Cardiac fibroblast (primary cell): ENCODE measurements around the gene SERPINF2.
"Not testable (repeated sequence)": the region's sequence is repeated elsewhere in the genome, so short reads cannot be mapped to it uniquely, and the experiment has no call there.

Experiments
- DNase-seq, 2 donors: peaks; one replicate each; pipeline versions ENCODE4 v3.0.0 to v3.0.0-alpha.2; 2010; ENCODE audit warnings: low read depth in 2 of 2
- H3K4me3 ChIP-seq, 2 donors: replicated peaks in 1 of 2; 1 replicate in 1 of 2; 2 replicates in 1 of 2; pipeline ENCODE4 v1.5.1; 2011; ENCODE audit warnings: low read depth in 2 of 2, low read length in 2 of 2, mild to moderate bottlenecking in 2 of 2, moderate library complexity in 1 of 2
- TF ChIP-seq, protein P1 (sequence below): IDR thresholded peaks from one replicate; pipeline ENCODE4 v1.5.1; 2011; ENCODE audit warnings: low read depth, mild to moderate bottlenecking, low read length, inconsistent platforms

The SERPINF2 gene

DNA sequence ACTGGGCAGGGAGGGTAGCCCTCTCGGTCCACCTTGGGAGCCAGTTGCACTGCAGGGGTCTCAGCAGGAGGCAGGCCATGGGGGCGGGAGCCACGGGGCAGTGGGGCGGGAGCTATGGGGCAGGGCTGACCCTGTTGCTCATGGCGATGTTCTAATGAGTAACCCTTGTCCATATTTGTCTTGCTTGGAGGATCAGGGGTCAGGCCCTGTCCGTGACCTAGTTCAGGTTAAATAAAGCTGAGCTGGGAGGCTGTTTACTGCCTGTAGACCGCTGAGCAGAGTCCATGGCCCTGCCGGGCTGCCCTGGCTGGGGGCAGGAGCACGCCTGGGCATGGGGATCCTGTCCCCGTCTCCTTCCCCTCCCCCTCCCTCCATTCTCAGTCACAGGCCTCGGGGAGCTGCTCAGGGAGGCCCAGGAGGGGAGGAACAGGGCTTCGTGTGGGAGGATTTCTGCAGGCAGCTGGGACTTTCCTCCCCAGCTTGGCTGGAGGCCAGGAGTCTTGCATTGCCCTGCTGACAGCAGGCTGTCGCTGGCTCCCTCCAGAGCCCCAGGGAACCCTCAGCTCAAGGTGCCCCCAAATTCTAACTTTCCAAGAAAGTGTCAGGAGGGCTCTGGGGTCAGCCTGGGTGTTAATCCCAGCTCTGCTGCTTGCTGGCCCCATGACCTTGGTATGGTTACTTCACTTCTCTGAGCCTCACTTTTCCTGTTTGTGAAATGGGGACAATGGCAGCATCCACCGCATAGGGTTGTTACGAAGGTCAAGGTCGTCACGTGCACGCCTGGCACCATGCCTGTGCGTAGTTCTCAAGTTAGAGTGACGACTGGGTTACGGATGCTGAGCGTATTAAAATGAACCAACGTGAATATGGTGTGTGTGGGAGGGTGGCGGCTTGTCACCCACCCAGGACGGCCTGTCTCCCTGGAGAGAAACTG is 6.1 kb upstream of the SERPINF2 start:
- H3K4me3 ChIP-seq, result no peak overlapping the region
- TF ChIP-seq, protein P1, sequence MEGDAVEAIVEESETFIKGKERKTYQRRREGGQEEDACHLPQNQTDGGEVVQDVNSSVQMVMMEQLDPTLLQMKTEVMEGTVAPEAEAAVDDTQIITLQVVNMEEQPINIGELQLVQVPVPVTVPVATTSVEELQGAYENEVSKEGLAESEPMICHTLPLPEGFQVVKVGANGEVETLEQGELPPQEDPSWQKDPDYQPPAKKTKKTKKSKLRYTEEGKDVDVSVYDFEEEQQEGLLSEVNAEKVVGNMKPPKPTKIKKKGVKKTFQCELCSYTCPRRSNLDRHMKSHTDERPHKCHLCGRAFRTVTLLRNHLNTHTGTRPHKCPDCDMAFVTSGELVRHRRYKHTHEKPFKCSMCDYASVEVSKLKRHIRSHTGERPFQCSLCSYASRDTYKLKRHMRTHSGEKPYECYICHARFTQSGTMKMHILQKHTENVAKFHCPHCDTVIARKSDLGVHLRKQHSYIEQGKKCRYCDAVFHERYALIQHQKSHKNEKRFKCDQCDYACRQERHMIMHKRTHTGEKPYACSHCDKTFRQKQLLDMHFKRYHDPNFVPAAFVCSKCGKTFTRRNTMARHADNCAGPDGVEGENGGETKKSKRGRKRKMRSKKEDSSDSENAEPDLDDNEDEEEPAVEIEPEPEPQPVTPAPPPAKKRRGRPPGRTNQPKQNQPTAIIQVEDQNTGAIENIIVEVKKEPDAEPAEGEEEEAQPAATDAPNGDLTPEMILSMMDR, result no peak
- peak; percentile 91 for DNase-seq

DNA sequence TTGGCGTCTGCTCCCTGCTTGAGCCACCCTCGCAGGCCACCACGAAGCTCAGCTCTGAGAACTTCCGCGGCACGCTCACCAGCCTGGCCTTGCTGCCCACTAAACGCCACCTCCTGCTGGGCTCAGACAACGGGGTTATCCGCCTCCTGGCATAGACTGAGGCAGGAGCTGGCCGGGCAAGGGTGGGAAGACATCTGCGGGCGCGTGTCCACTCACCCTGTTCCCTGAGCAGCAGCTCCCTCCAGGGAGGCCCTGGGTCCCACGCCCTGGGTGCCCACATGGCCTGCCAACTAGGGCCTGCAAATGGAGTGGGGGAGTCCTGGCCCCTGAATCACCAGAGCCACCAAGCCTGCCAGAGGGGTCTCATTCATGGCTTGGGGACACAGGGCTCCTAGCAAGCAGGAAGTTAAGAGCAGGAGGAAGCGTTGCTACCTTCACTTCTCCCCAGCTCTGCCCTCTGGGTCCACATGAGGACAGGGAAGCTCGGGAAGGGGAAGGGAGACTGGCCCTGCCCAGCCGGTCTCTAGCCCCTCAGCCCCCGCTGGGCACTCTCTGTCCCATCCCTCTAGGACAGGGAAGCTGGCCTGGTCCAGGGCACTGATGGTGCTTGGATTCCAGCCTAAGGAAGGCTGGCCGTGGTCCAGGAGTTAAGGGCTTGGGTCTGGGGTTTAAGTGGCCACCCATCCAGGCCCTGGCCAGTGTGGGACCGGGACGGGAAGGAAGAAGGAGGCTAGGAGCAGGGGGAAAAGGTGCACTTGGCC is 5.0 kb upstream of the SERPINF2 start:
- no peak for DNase-seq
- H3K4me3 ChIP-seq, result no peak overlapping the region
- TF ChIP-seq, protein P1, result no peak

DNA sequence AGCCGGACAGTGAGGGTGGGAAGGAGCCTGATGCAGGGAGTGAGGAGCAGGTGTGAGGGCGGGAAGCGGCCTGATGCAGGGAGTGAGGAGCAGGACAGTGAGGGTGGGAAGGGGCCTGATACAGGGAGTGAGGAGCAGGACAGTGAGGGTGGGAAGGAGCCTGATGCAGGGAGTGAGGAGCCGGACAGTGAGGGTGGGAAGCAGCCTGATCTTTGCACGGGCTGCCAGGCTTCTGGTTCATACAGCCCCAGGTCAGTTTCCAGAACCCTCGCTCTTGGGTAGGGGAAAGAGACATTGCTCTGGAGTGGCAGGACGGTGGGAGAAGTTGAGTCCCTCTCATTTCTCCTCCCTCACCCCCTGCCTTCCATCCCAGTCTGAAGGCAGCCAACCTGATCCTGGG is 772 bp upstream of the SERPINF2 start:
- not testable (repeated sequence) for DNase-seq

DNA sequence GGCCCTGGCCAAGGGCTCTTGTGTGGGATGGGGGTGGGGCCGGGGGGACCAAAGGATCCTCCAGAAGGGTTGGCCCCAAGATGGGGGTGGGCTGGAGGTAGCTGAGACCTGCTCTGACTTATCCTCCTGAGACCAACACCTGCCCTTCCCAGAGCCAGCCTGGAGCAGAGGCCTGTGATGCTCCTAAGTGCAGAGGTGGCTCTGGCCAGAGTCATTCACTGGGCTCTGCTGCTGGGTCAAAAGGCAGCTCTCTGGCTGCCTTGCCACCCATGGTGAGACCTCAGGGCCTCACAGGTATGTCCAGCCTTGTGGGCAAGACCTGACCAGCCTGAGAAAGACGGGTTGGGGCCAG is 393 bp downstream of the SERPINF2 start:
- no peak overlapping the region for H3K4me3 ChIP-seq
- TF ChIP-seq, protein P1, result no peak
- DNase-seq, result no peak

More for the DNA sequence above, 772 bp upstream of the SERPINF2 start:
- H3K4me3 ChIP-seq, result not testable (repeated sequence)

DNA sequence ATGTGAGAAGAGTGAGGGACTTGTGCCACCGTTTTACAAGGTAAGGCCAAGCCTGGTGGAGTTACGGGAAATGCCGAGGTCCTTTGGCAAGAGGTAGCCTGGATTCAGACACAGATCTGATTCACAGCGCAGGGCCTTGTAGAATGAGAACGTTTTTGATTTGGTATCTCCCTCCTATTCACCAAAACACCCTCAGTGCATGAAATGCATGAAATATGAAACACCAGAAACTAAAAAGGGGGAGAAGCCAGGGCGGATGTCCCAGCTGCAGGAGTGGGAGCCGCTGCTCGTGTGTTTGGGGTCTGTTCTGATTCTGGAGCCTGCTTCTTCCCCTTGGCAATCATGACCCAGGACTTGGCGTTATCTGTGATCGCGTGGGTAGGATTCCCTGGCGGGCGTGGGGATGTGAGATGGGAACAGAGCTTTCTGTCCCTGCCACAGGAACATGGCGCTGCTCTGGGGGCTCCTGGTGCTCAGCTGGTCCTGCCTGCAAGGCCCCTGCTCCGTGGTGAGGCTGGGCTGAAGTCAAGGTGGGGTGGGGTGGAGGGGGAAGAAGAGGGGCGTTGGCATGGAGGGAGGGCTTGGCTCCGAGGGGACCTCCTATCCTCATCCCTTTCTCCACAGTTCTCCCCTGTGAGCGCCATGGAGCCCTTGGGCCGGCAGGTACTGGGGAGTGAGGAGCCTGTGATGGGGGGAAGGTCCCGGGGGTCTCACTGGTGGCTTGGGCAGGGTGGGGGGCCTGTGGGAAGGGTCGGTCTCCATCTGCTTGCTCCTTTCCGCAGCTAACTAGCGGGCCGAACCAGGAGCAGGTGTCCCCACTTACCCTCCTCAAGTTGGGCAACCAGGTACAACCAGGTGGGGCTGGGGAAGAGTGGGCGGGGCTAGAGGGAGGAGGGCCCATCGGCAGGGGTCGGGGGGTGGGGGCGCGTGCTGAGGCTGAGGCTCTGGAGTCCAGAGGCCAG is 2.2 kb downstream of the SERPINF2 start:
- TF ChIP-seq, protein P1, result no peak
- no peak overlapping the region for H3K4me3 ChIP-seq
- DNase-seq, result no peak

DNA sequence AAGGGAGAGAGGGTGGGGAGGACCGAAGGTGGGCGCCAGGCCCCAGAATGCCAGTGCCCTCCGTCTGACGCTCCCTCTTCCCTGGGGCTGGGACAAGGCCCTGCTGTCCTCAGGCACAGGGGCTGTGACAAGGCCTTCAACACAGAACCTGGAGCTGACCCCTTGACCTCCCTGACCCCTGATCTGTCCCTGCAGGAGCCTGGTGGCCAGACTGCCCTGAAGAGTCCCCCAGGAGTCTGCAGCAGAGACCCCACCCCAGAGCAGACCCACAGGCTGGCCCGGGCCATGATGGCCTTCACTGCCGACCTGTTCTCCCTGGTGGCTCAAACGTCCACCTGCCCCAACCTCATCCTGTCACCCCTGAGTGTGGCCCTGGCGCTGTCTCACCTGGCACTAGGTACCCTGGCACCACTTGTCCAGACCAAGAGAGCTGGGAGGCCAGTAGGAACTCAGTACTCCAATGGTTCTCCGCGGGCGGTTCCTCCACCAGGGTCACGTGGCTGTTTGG is 2.9 kb downstream of the SERPINF2 start:
- no peak for DNase-seq
- TF ChIP-seq, protein P1, result no peak
- no peak overlapping the region for H3K4me3 ChIP-seq
